ENCODE data around the gene RABL3.
"Not testable (repeated sequence)": the region's sequence is repeated elsewhere in the genome, so short reads cannot be mapped to it uniquely, and the experiment has no call there.

RABL3 gene

GRCh38 chr3:120743556-120744195 lies 1.4 kb upstream of the RABL3 start:
- no peak for DNase-seq

- peak; percentile 45 for DNase-seq
Observed at GRCh38 chr3:120742849-120743365, 591 bp upstream of the RABL3 start.

GRCh38 chr3:120741837-120742197 lies 499 bp downstream of the RABL3 start:
- DNase-seq, result no peak

- peak; percentile 49 for DNase-seq
Observed at GRCh38 chr3:120741320-120741719, 996 bp downstream of the RABL3 start.

- DNase-seq, result not testable (repeated sequence)
Observed at GRCh38 chr3:120738006-120738405, 4.3 kb downstream of the RABL3 start.

GRCh38 chr3:120730576-120731542 lies 11.5 kb downstream of the RABL3 start:
- DNase-seq, result no peak

- DNase-seq, result no peak
Observed at GRCh38 chr3:120726791-120727190, 15.5 kb downstream of the RABL3 start.

- peak; percentile 11 for DNase-seq
Observed at GRCh38 chr3:120719167-120719834, 23.0 kb downstream of the RABL3 start.

- DNase-seq, result no peak
Observed at GRCh38 chr3:120713262-120713661, 29.1 kb downstream of the RABL3 start.

- DNase-seq, result no peak
Observed at GRCh38 chr3:120710369-120710768, 31.9 kb downstream of the RABL3 start.

- DNase-seq, result no peak
Observed at GRCh38 chr3:120708408-120708807, 33.9 kb downstream of the RABL3 start.

- no peak for DNase-seq
Observed at GRCh38 chr3:120706950-120707349, 35.4 kb downstream of the RABL3 start.

- DNase-seq, result no peak
Observed at GRCh38 chr3:120705884-120706582, 36.3 kb downstream of the RABL3 start.

- DNase-seq, result no peak
Observed at GRCh38 chr3:120699333-120699732, 43.0 kb downstream of the RABL3 start.

- DNase-seq, result peak; percentile 12
Observed at GRCh38 chr3:120693439-120694171, 48.7 kb downstream of the RABL3 start.

- no peak for DNase-seq
Observed at GRCh38 chr3:120689395-120689794, 52.9 kb downstream of the RABL3 start.

- DNase-seq, result no peak
Observed at GRCh38 chr3:120688121-120688520, 54.2 kb downstream of the RABL3 start.

- no peak for DNase-seq
Observed at GRCh38 chr3:120685411-120685810, 56.9 kb downstream of the RABL3 start.

- DNase-seq, result no peak
Observed at GRCh38 chr3:120684896-120685295, 57.4 kb downstream of the RABL3 start.

GRCh38 chr3:120683671-120684301 lies 58.5 kb downstream of the RABL3 start:
- DNase-seq, result no peak

- DNase-seq, result no peak
Observed at GRCh38 chr3:120683213-120683612, 59.1 kb downstream of the RABL3 start.

Data from hematopoietic multipotent progenitor cell treated with erythropoietin and hydrocortisone succinate and interleukin-3 and kit ligand, for 6 days (in vitro differentiated cells).